ENCODE results near the gene PLN.

DNA sequence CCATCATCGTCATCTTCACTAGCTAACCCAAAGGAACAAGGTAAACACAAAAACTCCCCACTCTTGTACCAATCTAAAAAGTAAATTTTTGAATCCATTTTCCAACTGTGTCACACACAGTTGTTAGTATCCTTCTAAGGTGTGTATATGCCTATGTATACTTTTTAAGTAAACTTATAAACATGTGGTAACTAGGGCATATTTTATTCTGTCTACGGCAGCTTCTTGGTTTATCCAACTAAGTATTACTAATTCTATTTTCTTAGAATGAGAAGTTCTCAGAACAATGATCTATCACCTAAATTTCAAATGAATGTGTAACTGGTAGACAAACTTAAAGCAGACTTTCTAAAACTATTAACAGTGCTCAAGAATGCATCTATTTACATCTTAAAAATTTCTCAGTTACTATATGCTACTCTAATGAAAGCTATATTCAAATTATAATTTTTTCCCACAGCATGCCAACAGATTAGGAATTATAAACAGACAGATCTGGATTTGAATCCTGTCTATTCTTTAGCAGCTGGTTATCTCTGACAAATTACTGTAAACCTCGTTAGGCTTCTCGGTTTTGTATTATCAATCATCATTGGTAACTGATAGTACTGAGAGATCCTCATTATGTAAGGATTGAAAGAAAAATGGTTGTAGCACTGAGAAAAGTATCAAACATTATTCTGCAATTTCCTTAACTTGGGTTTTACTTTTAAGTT lies 1.8 kb upstream of the PLN start:
- TF ChIP-seq, protein P1, sequence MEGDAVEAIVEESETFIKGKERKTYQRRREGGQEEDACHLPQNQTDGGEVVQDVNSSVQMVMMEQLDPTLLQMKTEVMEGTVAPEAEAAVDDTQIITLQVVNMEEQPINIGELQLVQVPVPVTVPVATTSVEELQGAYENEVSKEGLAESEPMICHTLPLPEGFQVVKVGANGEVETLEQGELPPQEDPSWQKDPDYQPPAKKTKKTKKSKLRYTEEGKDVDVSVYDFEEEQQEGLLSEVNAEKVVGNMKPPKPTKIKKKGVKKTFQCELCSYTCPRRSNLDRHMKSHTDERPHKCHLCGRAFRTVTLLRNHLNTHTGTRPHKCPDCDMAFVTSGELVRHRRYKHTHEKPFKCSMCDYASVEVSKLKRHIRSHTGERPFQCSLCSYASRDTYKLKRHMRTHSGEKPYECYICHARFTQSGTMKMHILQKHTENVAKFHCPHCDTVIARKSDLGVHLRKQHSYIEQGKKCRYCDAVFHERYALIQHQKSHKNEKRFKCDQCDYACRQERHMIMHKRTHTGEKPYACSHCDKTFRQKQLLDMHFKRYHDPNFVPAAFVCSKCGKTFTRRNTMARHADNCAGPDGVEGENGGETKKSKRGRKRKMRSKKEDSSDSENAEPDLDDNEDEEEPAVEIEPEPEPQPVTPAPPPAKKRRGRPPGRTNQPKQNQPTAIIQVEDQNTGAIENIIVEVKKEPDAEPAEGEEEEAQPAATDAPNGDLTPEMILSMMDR (IDR thresholded peaks at IDR 0.05): no peak
- no peak for TF ChIP-seq ZFX (IDR thresholded peaks at IDR 0.05; ENCODE audit: borderline replicate concordance)
